HG02798 (cell line): ENCODE measurements around the gene WIZ.

ENCODE experiments used
- ATAC-seq: cut with Tn5 transposase; IDR thresholded peaks from one replicate; pipeline ENCODE4 v1.9.1; 2021; ENCODE audit warnings: mild to moderate bottlenecking; ENCODE audit not compliant: unreplicated experiment, poor library complexity

WIZ gene

DNA sequence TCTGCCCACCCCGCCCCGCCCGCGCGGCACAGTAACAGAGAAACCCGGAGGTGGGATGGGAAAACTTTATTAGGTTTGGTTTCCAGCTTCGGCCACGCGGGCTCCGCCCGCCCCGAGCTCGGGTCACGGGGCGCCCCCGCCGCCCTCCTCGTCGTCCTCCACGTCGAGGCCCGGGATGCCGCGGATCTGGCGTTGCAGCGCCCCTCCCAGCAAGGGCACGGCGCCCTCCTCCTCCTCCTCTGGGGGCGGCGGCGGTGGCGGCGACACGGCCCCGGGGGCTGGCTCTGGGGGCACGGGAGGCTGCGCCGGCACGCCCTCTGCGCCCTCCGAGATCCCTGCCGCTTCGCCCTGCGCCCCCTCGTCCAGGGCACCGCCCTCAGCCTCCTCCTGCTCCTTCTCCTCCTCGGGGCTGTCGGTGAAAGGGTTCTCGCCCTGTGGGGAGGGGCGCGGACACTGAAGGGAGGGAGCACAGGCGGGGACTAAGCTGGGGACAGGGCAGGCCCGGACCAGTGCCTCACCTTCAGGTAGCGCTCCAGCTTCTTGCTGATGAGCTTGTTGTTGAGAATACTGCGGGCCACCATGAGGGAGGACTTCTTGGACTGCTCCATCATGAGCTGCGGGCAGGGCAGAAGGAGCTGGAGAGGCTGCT is 69.6 kb downstream of the WIZ start:
- no peak for ATAC-seq

DNA sequence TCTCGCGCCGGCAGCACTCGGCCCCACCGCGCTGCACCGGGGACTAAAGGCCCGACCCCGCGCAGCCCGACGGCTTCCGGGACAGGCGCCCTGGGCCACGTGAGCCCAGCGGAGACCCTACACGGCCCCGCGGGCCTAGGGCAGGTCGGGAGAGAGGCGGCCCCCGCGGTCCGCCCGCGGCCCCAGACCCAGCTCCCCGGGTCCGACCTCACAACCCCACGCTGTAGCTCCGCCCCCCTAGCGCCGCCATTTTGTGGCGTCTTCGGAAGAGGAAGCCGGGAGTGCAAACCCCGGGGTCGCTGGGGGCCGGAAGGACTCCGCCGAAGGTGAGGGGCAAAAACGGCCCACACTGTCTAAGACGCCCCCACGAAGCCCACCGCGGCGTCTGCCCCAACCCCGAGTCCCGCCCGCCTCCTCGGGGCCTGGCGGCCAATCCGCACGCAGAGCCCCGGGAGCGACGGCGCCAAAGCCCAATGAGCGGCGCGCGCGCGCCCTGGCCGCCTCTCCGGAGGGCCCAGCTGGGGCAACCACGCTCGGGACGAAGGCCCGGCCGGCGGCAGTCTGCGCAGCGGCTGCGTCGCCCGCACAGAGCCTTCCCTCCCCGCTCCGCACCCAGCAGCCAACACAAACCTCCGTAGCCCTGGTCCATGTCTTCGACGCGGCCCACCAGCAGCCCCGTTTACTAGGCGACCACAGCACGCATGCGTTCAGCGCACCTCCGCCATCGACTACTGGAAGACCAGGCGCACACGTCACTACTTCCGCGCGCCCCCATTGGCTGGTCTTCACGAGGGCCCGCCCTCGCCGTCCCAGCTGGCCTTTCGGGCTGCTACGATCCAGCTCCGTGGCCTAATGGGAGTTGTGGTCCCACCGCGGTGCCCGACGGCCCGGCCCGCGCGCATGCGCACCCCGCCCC is 70.4 kb downstream of the WIZ start, which contains the start of gene AKAP8:
Gene AKAP8, minus strand, starts transcription at position 705 of the 916 bp plus-strand sequence. Its CDS starts 56 bp downstream, at position 649.
- ATAC-seq, result peak; percentile 92

DNA sequence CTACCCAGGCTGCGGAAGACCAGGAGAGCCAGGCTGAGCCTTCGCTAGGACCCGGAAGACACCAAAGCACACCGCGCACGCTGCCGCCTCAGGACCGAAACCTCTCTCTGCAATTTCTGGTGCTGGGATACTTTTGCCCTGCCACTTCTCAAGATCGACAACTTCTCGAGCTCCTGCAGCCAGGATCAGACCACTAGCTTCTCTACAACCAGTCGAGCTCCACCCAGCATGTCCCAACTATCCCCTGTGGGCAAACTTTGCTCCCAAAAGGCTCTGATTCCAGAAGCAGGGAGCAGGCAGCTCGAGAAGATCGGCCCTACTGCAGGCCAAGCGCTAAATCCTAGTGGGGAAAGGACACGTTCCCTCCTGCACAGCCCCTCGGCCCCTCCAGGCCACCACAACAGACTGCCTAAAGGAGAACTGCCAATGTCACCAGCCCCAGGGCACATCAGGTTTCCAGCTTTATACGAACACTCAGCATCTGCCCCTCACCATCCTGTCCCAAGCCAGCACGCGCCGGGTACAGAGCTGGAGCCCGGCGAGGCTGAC is 71.1 kb downstream of the WIZ start:
- no peak for ATAC-seq

DNA sequence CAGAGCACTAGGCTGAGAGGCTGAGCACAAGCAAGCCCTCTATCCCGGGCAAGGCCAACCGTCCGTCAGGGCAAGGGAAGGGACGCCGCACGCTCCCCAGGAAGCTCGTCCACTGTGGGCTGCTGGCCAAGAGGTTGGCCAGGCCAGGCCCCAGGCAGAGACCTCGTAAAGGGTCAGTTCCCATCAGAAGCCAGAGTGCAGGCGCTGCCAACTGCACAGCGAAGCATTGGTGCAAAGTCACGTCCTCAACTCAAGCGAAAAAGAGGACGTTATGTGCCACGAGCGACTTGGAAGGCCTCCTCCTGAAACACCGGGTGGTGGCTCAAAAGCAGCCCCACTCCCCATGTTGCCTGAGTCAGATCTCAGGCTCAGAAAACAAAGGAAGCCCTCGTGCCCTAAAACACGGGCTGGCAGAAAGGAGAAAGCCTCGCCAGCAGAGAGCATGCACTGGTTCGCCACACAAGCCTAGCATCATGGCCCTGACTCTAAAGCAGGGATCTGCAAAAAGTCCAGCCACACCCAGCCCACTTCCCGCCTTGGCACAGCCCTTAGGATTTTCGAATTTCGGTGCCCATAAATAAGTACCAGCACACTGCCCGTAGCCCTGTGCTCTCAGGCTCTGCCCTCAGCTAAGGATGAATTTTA is 74.8 kb downstream of the WIZ start:
- ATAC-seq, result no peak

DNA sequence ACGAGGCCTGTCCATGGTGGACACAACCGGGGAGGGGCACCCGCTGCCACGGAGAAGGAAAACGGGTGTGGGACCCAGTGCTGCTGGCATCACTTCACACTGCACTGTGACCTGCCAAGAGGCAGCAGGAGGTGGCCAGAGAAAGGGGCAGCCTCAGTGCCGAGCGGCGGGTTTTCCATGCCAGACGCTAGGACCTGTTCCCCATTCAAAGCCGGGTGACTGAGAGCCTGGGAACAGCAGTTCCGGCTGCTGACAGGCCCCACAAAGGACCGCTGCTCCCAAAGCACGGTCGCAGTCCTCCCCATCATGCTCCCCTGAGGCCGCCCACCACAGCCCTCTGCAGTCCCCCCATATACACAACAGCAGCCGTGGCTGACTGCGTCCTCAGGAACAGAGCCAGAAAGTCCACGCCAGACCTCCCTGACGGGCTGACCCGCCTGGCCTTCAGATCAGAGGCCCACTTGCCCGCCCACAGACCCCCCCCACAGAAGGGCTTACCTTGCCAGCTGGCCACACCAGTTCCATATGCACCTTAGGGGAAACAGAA is 75.6 kb downstream of the WIZ start:
- no peak for ATAC-seq

DNA sequence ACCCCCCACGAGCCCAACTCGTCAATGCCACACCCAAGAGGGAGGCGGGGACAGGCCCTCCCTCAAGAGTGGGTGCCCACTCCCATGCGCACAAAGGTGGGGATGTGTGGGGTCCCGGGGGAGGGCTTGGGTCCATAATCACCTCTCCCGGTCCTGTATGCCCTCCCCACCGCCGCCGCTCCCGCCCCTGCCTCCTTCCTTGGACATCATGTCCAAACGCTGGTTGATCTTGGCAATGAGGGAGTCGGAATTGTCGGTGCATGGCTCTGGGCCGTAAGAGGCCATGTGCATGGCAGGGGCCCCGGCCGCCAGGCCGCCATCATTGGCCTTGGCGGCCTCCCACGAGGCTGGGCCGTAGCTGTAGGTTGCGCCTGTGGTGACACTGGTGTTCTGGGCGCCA is 76.1 kb downstream of the WIZ start:
- no peak for ATAC-seq

DNA sequence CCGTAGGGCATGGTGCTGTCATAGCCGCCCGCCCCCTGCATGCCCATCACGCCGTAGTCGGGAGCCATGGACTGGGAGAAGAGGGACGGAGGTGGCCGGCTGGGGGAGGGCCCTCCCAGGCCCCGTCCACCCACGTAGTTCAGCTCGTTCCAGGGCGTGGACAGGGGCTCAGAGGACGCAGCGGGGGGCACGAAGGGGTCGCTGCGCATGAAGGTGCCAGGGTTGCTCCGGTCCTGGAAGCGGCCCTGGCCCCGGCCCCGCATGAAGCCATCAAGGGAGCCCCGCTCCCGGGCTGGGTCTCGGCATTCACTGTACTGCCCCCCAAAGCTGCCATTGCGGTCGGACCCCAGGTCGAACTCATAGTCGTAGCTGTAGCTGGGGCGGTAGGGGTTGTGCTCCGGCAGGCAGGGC is 76.9 kb downstream of the WIZ start:
- ATAC-seq, result no peak

DNA sequence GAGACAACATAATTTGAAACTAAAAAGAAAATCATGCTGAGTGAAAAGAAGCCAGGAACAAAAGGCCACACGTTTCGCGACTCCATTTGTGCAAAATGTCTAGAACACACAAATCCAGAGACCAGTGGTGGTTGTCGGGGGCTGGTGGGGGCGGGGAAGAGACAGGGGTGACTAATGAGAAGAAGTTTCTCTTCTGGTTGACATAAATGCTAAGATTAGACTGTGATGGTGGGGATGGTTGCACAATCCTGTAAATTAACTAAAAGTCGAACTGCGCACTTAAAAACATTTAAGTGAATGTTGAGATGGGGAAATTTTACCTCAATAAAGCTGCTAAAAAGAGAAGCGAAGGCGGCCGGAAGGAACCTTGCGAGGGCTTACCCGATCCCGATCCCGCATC is 77.3 kb downstream of the WIZ start:
- no peak for ATAC-seq

DNA sequence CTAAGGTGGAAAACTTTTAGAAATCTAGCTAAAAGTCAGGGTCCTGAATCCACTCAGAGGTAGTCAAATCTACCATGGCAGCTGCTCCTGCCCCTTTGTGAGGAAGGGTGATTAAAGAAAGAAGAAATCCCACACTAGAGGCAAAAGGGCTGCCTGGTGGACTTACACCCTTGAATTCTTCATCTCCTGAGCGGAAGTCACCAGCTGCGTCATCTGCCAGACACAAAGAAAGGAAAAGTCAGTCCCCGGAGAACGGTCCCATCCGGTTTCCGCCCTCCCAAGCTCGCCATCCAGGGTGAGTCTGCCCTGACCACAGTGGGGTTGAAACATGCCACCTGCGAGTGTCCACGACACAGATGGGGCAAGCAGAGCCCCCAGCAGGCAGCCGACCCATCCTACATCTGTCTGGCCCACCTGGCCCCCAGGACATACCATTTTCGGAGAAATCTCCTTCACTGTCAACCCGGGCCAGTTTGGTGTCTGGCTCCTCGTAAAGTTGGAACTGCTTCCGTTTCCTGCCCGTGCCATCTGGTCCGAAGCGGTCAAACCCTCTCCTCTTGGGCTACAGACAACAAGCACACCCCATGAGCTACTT is 77.9 kb downstream of the WIZ start:
- ATAC-seq, result no peak

DNA sequence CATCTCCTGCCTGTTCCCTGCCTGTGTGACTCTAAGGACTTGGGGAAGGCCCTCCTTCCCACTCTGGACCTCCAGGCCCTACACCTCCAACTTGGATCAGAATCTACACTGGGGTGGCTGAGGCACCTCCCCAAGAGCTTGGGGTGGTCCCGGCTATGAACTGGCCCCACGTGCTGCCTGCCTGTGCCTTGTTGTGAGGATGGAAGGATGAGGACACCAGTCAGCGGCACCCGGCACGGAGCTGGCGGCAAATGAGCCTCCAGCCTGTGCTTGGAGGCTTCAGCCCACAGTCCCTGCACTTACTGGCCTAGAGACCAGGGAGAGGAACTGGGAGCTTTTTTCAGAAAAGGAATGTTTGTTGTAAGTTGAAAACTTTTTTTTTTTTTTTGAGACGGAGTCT is 78.6 kb downstream of the WIZ start:
- no peak for ATAC-seq
